B cell (primary cell): ENCODE data around the gene PHACTR2. TPM values are rescaled to one million over a fixed set of nuclear protein-coding genes. Genes with fewer than 3 reads are reported as not detected.
"Not testable (repeated sequence)": the region's sequence is repeated elsewhere in the genome, so short reads cannot be mapped to it uniquely, and the experiment has no call there.

Experiments used
- ATAC-seq: fragments of 200-7000 bp; cut with Tn5 transposase; one replicate; pipeline ENCODE4 v1.10.0; 2021; ENCODE audit warnings: low read depth, mild to moderate bottlenecking, moderate number of reproducible peaks, moderate library complexity
- CTCF ChIA-PET: fragments of 350-600 bp; sonication (Branson Sonifier 250); formaldehyde crosslinking; loops from one replicate; lab custom pipeline; 2021; ENCODE audit warnings: antibody characterized with exemption, inconsistent platforms; lab: Charles Lee
- POLR2A ChIA-PET: fragments of 350-600 bp; sonication (Branson Sonifier 250); formaldehyde crosslinking; loops from one replicate; lab custom pipeline; 2021; ENCODE audit warnings: antibody characterized with exemption; lab: Charles Lee
- DNase-seq: peaks from one replicate; pipeline ENCODE4 v3.0.0; 2013
- H2AFZ ChIP-seq: 2 replicates; pipeline ENCODE4 v1.6.1; 2012; ENCODE audit warnings: mild to moderate bottlenecking, low read depth, low read length; ENCODE audit not compliant: insufficient read depth, poor library complexity, severe bottlenecking
- H3K27ac ChIP-seq, 2 donors: 1 replicate in 1 of 2; 2 replicates in 1 of 2; pipeline ENCODE4 v1.5.1; 2012 to 2013; ENCODE audit warnings: low read length in 2 of 2, mild to moderate bottlenecking in 2 of 2, moderate library complexity in 1 of 2
- H3K27me3 ChIP-seq, 4 experiments: fragments of 200-600 bp in 1 of 4; sonication (generic) in 1 of 4; replicated peaks in 1 of 4; 1 replicate in 2 of 4; 2 replicates in 2 of 4; pipeline versions ENCODE4 v1.6.1 to v1.7.0; 2013 to 2016; ENCODE audit warnings: low read length in 3 of 4, mild to moderate bottlenecking in 2 of 4, mixed read lengths in 1 of 4, moderate library complexity in 1 of 4; ENCODE audit not compliant: insufficient read depth in 4 of 4, control insufficient read depth in 3 of 4; ENCODE audit errors: control extremely low read depth in 1 of 4
- H3K36me3 ChIP-seq, 2 experiments: replicated peaks in 1 of 2; 1 replicate in 1 of 2; 2 replicates in 1 of 2; pipeline versions ENCODE4 v1.6.1 to v1.7.1; 2013; ENCODE audit warnings: low read length in 1 of 2; ENCODE audit not compliant: insufficient read depth in 2 of 2, control insufficient read depth in 1 of 2; ENCODE audit errors: control extremely low read depth in 1 of 2, extremely low read depth in 1 of 2
- H3K4me1 ChIP-seq, 2 donors: fragments of 200-600 bp in 1 of 2; sonication (generic) in 1 of 2; 1 replicate in 1 of 2; 2 replicates in 1 of 2; pipeline versions ENCODE4 v1.5.1 to v1.6.1; 2013 to 2017; ENCODE audit warnings: low read length in 2 of 2; ENCODE audit not compliant: control insufficient read depth in 2 of 2, insufficient read depth in 2 of 2
- H3K4me2 ChIP-seq: replicated peaks from 2 replicates; pipeline ENCODE3; 2012; ENCODE audit warnings: mild to moderate bottlenecking, low read depth, low read length; ENCODE audit not compliant: poor library complexity, severe bottlenecking
- H3K4me3 ChIP-seq, 5 experiments: fragments of 200-600 bp in 1 of 5; sonication (generic) in 1 of 5; 1 replicate in 3 of 5; 2 replicates in 2 of 5; pipeline versions ENCODE4 v1.5.1 to v1.7.0; 2011 to 2016; ENCODE audit warnings: low read length in 4 of 5, mild to moderate bottlenecking in 4 of 5, low read depth in 2 of 5, control low read depth in 1 of 5, moderate library complexity in 1 of 5; ENCODE audit not compliant: insufficient read depth in 1 of 5; ENCODE audit errors: control extremely low read depth in 1 of 5, extremely low read depth in 1 of 5
- H3K79me2 ChIP-seq: fragments of 200-600 bp; sonication (generic); one replicate; pipeline ENCODE4 v1.6.0; 2016; ENCODE audit warnings: low read length; ENCODE audit not compliant: control insufficient read depth, insufficient read depth
- H3K9ac ChIP-seq: fragments of 200-600 bp; sonication (generic); 2 replicates; pipeline ENCODE4 v1.6.1; 2017; ENCODE audit warnings: mild to moderate bottlenecking, low read length, moderate library complexity
- H3K9me3 ChIP-seq, 3 donors: one replicate each; pipeline versions ENCODE4 v1.6.1 to v1.7.1; 2013; ENCODE audit warnings: low read length in 2 of 3; ENCODE audit not compliant: control insufficient read depth in 2 of 3, insufficient read depth in 1 of 3; ENCODE audit errors: control extremely low read depth in 1 of 3
- H4K20me1 ChIP-seq: 2 replicates; pipeline ENCODE4 v1.6.0; 2012; ENCODE audit warnings: mild to moderate bottlenecking, low read length; ENCODE audit not compliant: insufficient read depth, control insufficient read depth, poor library complexity, severe bottlenecking
- H3K27ac Mint-ChIP-seq: one replicate; pipeline ENCODE4 v1.8.0; 2021; ENCODE audit warnings: mixed read lengths
- H3K27me3 Mint-ChIP-seq: one replicate; pipeline ENCODE4 v1.8.0; 2021; ENCODE audit warnings: mixed read lengths
- H3K4me1 Mint-ChIP-seq: one replicate; pipeline ENCODE4 v1.8.0; 2021; ENCODE audit warnings: mixed read lengths
- H3K4me3 Mint-ChIP-seq: one replicate; pipeline ENCODE4 v1.8.0; 2021; ENCODE audit warnings: mixed read lengths
- H3K9me3 Mint-ChIP-seq: one replicate; pipeline ENCODE4 v1.8.0; 2022; ENCODE audit warnings: mixed read lengths; ENCODE audit not compliant: insufficient read depth
- CTCF ChIP-seq: fragments of 200-600 bp; IDR thresholded peaks from one replicate; pipeline ENCODE4 v1.8.0; 2022; ENCODE audit warnings: antibody characterized with exemption, mild to moderate bottlenecking
- EZH2 ChIP-seq: IDR thresholded peaks from 2 replicates; pipeline ENCODE4 v1.6.1; 2012; ENCODE audit warnings: borderline replicate concordance, low read depth, mild to moderate bottlenecking, moderate library complexity, low read length; ENCODE audit not compliant: insufficient read depth, poor library complexity, severe bottlenecking
- WGBS: methylation state at CpG from one replicate; pipeline ENCODE4 v1.1.5; 2013; ENCODE audit warnings: missing lambda C conversion rate; ENCODE audit not compliant: insufficient coverage; 5-methylcytosine and 5-hydroxymethylcytosine counted together
- intact Hi-C: fragments of 100-400 bp; cut with micrococcal nuclease; formaldehyde crosslinking; loops from one replicate; pipeline ENCODE4 v1.10.0; 2022
- polyA plus RNA-seq: library from polyadenylated mRNA; depleted of rRNA; stranded (reverse); fragments of >200 nt; gene quantifications from 2 replicates; pipeline ENCODE4 v1.2.3, GENCODE V29; 2012
- total RNA-seq, 2 donors: library from RNA; stranded (reverse); fragments of 120-200 nt in 1 of 2; gene quantifications; 1 replicate in 1 of 2; 2 replicates in 1 of 2; pipeline versions ENCODE4 v1.2.3 to v1.2.4, GENCODE V29; 2013 to 2022

PHACTR2 gene
- total and polyA plus RNA-seq, 2 donors (not counting 1 experiment from before 2014, with no cell fraction given), result 1.1 to 10.6 TPM

DNA sequence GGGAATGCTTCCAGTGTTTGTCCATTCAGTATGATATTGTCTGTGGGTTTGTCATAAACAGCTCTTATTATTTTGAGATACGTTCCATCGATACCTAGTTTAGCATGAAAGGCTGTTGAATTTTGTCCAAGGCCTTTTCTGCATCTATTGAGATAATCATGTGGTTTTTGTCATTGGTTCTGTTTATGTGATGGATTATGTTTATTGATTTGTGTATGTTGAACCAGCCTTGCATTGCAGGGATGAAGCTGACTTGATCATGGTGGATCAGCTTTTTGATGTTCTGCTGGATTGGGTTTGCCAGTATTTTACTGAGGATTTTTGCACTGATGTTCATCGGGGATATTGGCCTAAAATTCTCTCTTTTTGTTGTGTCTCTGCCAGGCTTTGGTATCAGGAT is 120.7 kb downstream of the PHACTR2 start:
- H3K4me1 Mint-ChIP-seq, H3K27ac ChIP-seq, H3K4me3 ChIP-seq, H3K9me3 Mint-ChIP-seq, POLR2A ChIA-PET, H3K9ac ChIP-seq, DNase-seq, H2AFZ ChIP-seq, H3K27me3 ChIP-seq, ATAC-seq, H3K9me3 ChIP-seq, CTCF ChIA-PET, H4K20me1 ChIP-seq, H3K36me3 ChIP-seq, H3K4me2 ChIP-seq, H3K27me3 Mint-ChIP-seq, H3K27ac Mint-ChIP-seq, H3K4me1 ChIP-seq, H3K79me2 ChIP-seq, H3K4me3 Mint-ChIP-seq, intact Hi-C loops: not testable (repeated sequence)
- no CpG with 5 or more reads among the region's 3 CpGs for WGBS

DNA sequence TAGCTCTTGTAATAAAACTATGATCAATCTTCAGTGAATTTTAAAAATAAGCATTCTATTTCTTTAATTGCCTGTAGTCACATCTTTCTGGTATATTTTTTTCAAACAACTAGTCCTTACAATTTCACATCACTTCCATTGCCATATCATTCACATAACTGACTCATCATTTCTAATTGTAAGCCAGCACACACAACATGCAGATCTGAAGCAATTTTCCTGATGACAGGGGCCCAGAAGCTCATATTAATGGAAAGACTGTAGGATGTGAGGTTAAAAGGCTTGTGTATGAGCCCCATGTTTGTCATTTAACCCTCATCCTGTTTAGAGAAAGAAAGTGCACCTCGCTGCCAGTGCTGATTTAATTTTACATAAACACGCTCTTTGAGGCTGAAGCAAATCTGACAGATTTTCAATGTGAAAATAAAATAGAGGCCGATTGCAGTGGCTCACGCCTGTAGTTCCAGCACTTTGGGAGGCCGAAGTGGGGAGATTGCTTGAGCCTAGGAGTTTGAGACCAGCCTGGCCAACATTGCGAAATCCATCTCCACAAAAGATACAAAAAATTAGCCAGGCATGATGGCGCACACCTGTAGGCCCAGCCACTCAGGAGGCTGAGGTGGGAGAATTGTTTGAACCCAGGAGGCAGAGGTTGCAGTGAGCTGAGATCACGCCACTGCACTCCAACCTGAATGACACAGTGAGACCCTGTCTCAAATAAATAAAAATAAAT is 125.2 kb downstream of the PHACTR2 start:
- Histone ChIP-seq H3K4me3 (no peak overlapping the region), H3K4me1 (no peaks in the 10 kb centered on the region), H3K27me3 (no peaks in the 10 kb centered on the region), H3K36me3 (no peaks in the 10 kb centered on the region), H2AFZ (no peak overlapping the region), H3K9me3 (peaks cover 0 to 3% (median 2%) of the 10 kb centered on the region in 3 donors), H3K79me2 (no peaks in the 10 kb centered on the region), H4K20me1 (no peaks in the 10 kb centered on the region), H3K4me2 (no peak overlapping the region), H3K27ac (no peak overlapping the region), H3K9ac (no peak overlapping the region)
- 96% methylated on average over 3 of the region's 8 CpGs for WGBS
- H3K9me3 Mint-ChIP-seq, result no peaks in the 10 kb centered on the region
- ChIA-PET CTCF (no interaction called here), POLR2A (no interaction called here)
- intact Hi-C loops, result no loop called here
- DNase-seq, result no peak
- H3K4me3 Mint-ChIP-seq, result no peak overlapping the region
- no peak for ATAC-seq
- H3K27ac Mint-ChIP-seq, result no peak overlapping the region
- H3K4me1 Mint-ChIP-seq, result no peaks in the 10 kb centered on the region
- no peaks in the 10 kb centered on the region for H3K27me3 Mint-ChIP-seq
- TF ChIP-seq EZH2, result no peak
- TF ChIP-seq CTCF, result no peak
